ENCODE data around the gene FAU. TPM values are rescaled to one million over a fixed set of nuclear protein-coding genes. Genes with fewer than 3 reads are reported as not detected.

FAU gene
- total RNA-seq, 2 donors from 2014 or later: 774 to 802 TPM

DNA sequence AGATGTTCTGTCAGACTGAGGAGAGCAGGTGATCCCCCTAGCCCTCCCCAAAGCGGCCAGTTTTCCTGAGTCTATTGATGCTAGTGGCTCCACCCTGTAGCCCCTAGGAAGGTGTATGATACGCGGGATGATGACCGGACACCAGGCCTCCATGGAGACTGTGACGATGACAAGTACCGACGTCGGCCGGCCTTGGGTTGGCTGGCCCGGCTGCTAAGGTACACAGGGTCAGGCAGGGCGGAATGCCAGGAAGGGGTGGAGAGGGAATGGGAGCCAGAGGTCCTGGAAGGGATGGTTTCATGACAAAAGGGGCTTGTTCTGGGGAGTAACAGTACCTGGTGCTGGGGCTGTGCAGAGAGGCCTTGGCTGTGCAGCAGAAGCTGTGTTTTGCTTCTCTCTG is 34.7 kb downstream of the FAU start:
- no peaks in the 10 kb centered on the region for H3K27me3 Mint-ChIP-seq (ENCODE audit: insufficient read depth)
- peaks cover 38% of the 10 kb centered on the region for H3K36me3 Mint-ChIP-seq (ENCODE audit: low read depth)
- DNase-seq: no peak
- 96 to 100% methylated on average over 2 to 11 of the region's 11 CpGs for WGBS, 2 experiments (ENCODE audit: insufficient coverage in 1 of 2, insufficient read length in 1 of 2)
- H3K4me1 ChIP-seq (ENCODE audit: control insufficient read depth, insufficient read depth, low read length): no peaks in the 10 kb centered on the region
- H3K36me3 ChIP-seq (ENCODE audit: control insufficient read depth, insufficient read depth, low read length): peaks cover 35% of the 10 kb centered on the region
- peaks cover 6% of the 10 kb centered on the region for H3K4me1 Mint-ChIP-seq
- H3K27me3 ChIP-seq (ENCODE audit: control insufficient read depth, insufficient read depth, low read length, poor library complexity, severe bottlenecking): no peaks in the 10 kb centered on the region
- H3K27ac ChIP-seq (ENCODE audit: low read depth, low read length): no peak overlapping the region
- H3K9me3 Mint-ChIP-seq: no peaks in the 10 kb centered on the region
- H3K27ac Mint-ChIP-seq: no peak overlapping the region
- no peaks in the 10 kb centered on the region for H3K9me3 ChIP-seq (ENCODE audit: control insufficient read depth, low read length)
- no peak overlapping the region for H3K4me3 ChIP-seq (ENCODE audit: low read length)
- H3K4me3 Mint-ChIP-seq: no peak overlapping the region
- TF ChIP-seq, protein P1, sequence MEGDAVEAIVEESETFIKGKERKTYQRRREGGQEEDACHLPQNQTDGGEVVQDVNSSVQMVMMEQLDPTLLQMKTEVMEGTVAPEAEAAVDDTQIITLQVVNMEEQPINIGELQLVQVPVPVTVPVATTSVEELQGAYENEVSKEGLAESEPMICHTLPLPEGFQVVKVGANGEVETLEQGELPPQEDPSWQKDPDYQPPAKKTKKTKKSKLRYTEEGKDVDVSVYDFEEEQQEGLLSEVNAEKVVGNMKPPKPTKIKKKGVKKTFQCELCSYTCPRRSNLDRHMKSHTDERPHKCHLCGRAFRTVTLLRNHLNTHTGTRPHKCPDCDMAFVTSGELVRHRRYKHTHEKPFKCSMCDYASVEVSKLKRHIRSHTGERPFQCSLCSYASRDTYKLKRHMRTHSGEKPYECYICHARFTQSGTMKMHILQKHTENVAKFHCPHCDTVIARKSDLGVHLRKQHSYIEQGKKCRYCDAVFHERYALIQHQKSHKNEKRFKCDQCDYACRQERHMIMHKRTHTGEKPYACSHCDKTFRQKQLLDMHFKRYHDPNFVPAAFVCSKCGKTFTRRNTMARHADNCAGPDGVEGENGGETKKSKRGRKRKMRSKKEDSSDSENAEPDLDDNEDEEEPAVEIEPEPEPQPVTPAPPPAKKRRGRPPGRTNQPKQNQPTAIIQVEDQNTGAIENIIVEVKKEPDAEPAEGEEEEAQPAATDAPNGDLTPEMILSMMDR (conservative IDR thresholded peaks at IDR 0.05): no peak
- no peak overlapping the region for H3K9ac ChIP-seq (ENCODE audit: extremely low read depth, low read length, poor library complexity, severe bottlenecking)

DNA sequence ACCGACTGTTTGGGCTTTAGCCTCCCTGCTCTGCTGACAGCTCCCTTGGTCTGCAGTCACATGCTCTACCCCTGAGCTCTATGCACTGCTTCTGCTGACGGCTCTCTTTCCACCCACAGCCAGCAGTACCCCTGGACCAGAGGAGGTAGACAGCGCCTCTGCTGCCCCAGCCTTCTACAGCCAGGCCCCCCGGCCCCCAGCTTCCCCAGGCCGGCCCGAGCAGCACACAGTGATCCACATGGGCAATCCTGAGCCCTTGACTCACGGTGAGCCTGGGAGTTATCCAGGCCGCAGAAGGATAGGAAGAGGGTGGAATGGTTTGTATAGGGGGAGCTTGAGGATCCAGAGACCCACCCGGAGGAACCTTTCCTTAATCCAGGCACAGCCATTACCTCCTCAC is 35.1 kb downstream of the FAU start:
- no peak overlapping the region for H3K4me3 Mint-ChIP-seq
- TF ChIP-seq, protein P1 (conservative IDR thresholded peaks at IDR 0.05): no peak
- no peaks in the 10 kb centered on the region for H3K27me3 Mint-ChIP-seq (ENCODE audit: insufficient read depth)
- no peak overlapping the region for H3K27ac ChIP-seq (ENCODE audit: low read depth, low read length)
- H3K9me3 Mint-ChIP-seq: no peaks in the 10 kb centered on the region
- no peaks in the 10 kb centered on the region for H3K9me3 ChIP-seq (ENCODE audit: control insufficient read depth, low read length)
- no peaks in the 10 kb centered on the region for H3K27me3 ChIP-seq (ENCODE audit: control insufficient read depth, insufficient read depth, low read length, poor library complexity, severe bottlenecking)
- H3K9ac ChIP-seq (ENCODE audit: extremely low read depth, low read length, poor library complexity, severe bottlenecking): no peak overlapping the region
- H3K4me3 ChIP-seq (ENCODE audit: low read length): no peak overlapping the region
- 92 to 100% methylated on average over 1 to 9 of the region's 9 CpGs for WGBS, 2 experiments (ENCODE audit: insufficient coverage in 1 of 2, insufficient read length in 1 of 2)
- H3K27ac Mint-ChIP-seq: no peak overlapping the region
- no peaks in the 10 kb centered on the region for H3K4me1 ChIP-seq (ENCODE audit: control insufficient read depth, insufficient read depth, low read length)
- H3K4me1 Mint-ChIP-seq: peaks cover 6% of the 10 kb centered on the region
- H3K36me3 Mint-ChIP-seq (ENCODE audit: low read depth): peaks cover 41% of the 10 kb centered on the region
- H3K36me3 ChIP-seq (ENCODE audit: control insufficient read depth, insufficient read depth, low read length): peaks cover 39% of the 10 kb centered on the region
- no peak for DNase-seq

DNA sequence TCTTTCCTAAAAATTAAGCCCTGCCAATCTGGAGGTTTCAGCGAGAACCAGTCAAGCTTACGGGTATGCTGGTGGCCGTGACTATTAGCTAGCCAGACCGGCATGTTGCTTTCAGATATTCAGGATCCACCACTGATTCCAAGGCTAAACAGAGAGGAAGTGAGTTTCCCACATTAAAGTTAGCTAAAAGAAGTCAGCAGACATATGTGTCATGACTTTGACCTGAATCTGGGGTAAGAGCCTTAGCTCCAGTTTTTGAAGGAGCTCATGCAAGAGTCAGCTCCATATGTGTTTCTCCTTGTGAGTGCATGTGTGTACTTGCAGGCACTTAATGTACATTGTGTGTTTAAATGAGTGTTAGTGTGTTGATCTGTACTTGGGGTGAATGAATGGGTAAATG is 36.5 kb downstream of the FAU start:
- TF ChIP-seq, protein P1 (conservative IDR thresholded peaks at IDR 0.05): no peak
- 90 to 100% methylated on average over 4 of the region's 4 CpGs for WGBS, 2 experiments (ENCODE audit: insufficient coverage in 1 of 2, insufficient read length in 1 of 2)
- Histone ChIP-seq H3K27me3 (ENCODE audit: control insufficient read depth, insufficient read depth, low read length, poor library complexity, severe bottlenecking) (no peaks in the 10 kb centered on the region), H3K9ac (ENCODE audit: extremely low read depth, low read length, poor library complexity, severe bottlenecking) (no peak overlapping the region), H3K36me3 (ENCODE audit: control insufficient read depth, insufficient read depth, low read length) (peaks cover 50% of the 10 kb centered on the region), H3K27ac (ENCODE audit: low read depth, low read length) (no peak overlapping the region), H3K4me3 (ENCODE audit: low read length) (peak overlapping the region; percentile 99), H3K9me3 (ENCODE audit: control insufficient read depth, low read length) (no peaks in the 10 kb centered on the region), H3K4me1 (ENCODE audit: control insufficient read depth, insufficient read depth, low read length) (no peaks in the 10 kb centered on the region)
- Mint-ChIP-seq H3K4me3 (peak overlapping the region; percentile 91), H3K27me3 (ENCODE audit: insufficient read depth) (no peaks in the 10 kb centered on the region), H3K9me3 (no peaks in the 10 kb centered on the region), H3K4me1 (peaks cover 6% of the 10 kb centered on the region), H3K27ac (no peak overlapping the region), H3K36me3 (ENCODE audit: low read depth) (peaks cover 47% of the 10 kb centered on the region)
- DNase-seq: no peak
